Measurements from ENCODE around the gene INAVA.

GRCh38 chr1:200869753-200870391 lies 24.8 kb upstream of the INAVA start:
- TF ChIP-seq ZNF331 (CRISPR knock-in tag; IDR thresholded peaks at IDR 0.05; ENCODE audit: low read depth) (no peak), JUNB (IDR thresholded peaks at IDR 0.05; ENCODE audit: unreplicated experiment) (no peak), REST (IDR thresholded peaks at IDR 0.05; ENCODE audit: unreplicated experiment) (no peak), CTCF (conservative IDR thresholded peaks at IDR 0.05; ENCODE audit: low read depth in 2 of 2) (no peak), ETS1 (IDR thresholded peaks at IDR 0.05) (no peak), ZNF114 (CRISPR knock-in tag; IDR thresholded peaks at IDR 0.05) (no peak), EZH2phosphoT487 (IDR thresholded peaks at IDR 0.05; ENCODE audit: unreplicated experiment) (no peak), EZH2 (IDR thresholded peaks at IDR 0.05; ENCODE audit: low read depth, unreplicated experiment) (no peak), POLR2AphosphoS5 (IDR thresholded peaks at IDR 0.05; ENCODE audit: low read depth) (no peak), CREB1 (CRISPR knock-in tag; IDR thresholded peaks at IDR 0.05; ENCODE audit: low read depth) (no peak), NANOG (IDR thresholded peaks at IDR 0.05; ENCODE audit: borderline replicate concordance) (no peak), ZNF462 (CRISPR knock-in tag; IDR thresholded peaks at IDR 0.05) (no peak)
